Parathyroid adenoma (tissue), 2 donors: ENCODE results near the gene PSMB1.

Experiments
- H2AFZ ChIP-seq: fragments of 300-600 bp; sonication (generic); one replicate; pipeline ENCODE4 v1.7.0; 2017; ENCODE audit warnings: antibody characterized with exemption, mild to moderate bottlenecking
- H3K27ac ChIP-seq: fragments of 300-600 bp; sonication (generic); one replicate; pipeline ENCODE4 v1.7.0; 2017
- H3K27me3 ChIP-seq: fragments of 300-600 bp; sonication (generic); one replicate; pipeline ENCODE4 v1.7.0; 2017; ENCODE audit warnings: low read length; ENCODE audit not compliant: control insufficient read depth, insufficient read depth
- H3K36me3 ChIP-seq: fragments of 300-600 bp; sonication (generic); one replicate; pipeline ENCODE4 v1.7.0; 2017; ENCODE audit warnings: low read length; ENCODE audit not compliant: control insufficient read depth, insufficient read depth
- H3K4me1 ChIP-seq: fragments of 300-600 bp; sonication (generic); one replicate; pipeline ENCODE4 v1.7.0; 2017; ENCODE audit warnings: control low read depth
- H3K4me2 ChIP-seq: fragments of 300-600 bp; sonication (generic); one replicate; pipeline ENCODE4 v1.7.0; 2017; ENCODE audit warnings: low read length
- H3K4me3 ChIP-seq: fragments of 300-600 bp; sonication (generic); one replicate; pipeline ENCODE4 v1.7.0; 2017; ENCODE audit warnings: low read depth, low read length
- H3K79me2 ChIP-seq: fragments of 300-600 bp; sonication (generic); one replicate; pipeline ENCODE4 v1.7.0; 2017; ENCODE audit warnings: control low read depth
- H3K9ac ChIP-seq: fragments of 300-600 bp; sonication (generic); one replicate; pipeline ENCODE4 v1.7.0; 2017; ENCODE audit warnings: mild to moderate bottlenecking
- H3K9me3 ChIP-seq: fragments of 300-600 bp; sonication (generic); one replicate; pipeline ENCODE4 v1.7.0; 2017; ENCODE audit warnings: low read length; ENCODE audit not compliant: control insufficient read depth
- TF ChIP-seq, protein P1 (sequence below): fragments of 300-600 bp; sonication (generic); IDR thresholded peaks from one replicate; pipeline ENCODE4 v1.7.0; 2017; ENCODE audit warnings: antibody characterized with exemption, mild to moderate bottlenecking
- donor health status: primary hyperparathyroidism.

Gene PSMB1

DNA sequence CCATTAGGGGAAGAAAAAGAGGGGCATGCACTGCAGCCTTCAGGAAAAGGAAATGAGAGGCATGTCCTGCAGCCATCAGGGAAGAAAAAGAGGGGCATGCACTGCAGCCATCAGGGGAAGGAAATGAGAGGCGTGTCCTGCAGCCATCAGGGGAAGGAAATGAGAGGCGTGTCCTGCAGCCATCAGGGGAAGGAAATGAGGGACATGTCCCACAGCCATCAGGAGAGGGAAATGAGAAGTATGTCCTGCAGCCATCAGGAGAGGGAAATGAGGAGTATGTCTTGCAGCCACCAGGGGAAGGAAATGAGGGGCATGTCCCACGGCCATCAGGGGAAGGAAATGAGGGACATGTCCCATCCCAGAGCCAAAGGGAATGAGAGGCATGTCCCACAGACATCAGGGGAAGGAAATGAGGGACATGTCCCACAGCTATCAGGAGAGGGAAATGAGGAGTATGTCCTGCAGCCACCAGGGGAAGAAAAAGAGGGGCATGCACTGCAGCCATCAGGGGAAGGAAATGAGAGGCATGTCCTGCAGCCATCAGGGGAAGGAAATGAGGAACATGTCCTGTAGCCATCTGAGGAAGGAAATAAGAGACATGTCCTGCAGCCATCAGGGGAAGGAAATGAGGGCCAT lies 52.0 kb downstream of the PSMB1 start:
- no peak overlapping the region for H3K4me2 ChIP-seq
- H3K4me1 ChIP-seq: peaks cover 6% of the 10 kb centered on the region
- TF ChIP-seq, protein P1, sequence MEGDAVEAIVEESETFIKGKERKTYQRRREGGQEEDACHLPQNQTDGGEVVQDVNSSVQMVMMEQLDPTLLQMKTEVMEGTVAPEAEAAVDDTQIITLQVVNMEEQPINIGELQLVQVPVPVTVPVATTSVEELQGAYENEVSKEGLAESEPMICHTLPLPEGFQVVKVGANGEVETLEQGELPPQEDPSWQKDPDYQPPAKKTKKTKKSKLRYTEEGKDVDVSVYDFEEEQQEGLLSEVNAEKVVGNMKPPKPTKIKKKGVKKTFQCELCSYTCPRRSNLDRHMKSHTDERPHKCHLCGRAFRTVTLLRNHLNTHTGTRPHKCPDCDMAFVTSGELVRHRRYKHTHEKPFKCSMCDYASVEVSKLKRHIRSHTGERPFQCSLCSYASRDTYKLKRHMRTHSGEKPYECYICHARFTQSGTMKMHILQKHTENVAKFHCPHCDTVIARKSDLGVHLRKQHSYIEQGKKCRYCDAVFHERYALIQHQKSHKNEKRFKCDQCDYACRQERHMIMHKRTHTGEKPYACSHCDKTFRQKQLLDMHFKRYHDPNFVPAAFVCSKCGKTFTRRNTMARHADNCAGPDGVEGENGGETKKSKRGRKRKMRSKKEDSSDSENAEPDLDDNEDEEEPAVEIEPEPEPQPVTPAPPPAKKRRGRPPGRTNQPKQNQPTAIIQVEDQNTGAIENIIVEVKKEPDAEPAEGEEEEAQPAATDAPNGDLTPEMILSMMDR: no peak
- no peaks in the 10 kb centered on the region for H3K36me3 ChIP-seq
- no peaks in the 10 kb centered on the region for H3K79me2 ChIP-seq
- no peaks in the 10 kb centered on the region for H3K9me3 ChIP-seq
- H3K4me3 ChIP-seq: no peak overlapping the region
- H3K27ac ChIP-seq: no peak overlapping the region
- no peak overlapping the region for H3K9ac ChIP-seq
- no peak overlapping the region for H2AFZ ChIP-seq
- H3K27me3 ChIP-seq: no peaks in the 10 kb centered on the region

DNA sequence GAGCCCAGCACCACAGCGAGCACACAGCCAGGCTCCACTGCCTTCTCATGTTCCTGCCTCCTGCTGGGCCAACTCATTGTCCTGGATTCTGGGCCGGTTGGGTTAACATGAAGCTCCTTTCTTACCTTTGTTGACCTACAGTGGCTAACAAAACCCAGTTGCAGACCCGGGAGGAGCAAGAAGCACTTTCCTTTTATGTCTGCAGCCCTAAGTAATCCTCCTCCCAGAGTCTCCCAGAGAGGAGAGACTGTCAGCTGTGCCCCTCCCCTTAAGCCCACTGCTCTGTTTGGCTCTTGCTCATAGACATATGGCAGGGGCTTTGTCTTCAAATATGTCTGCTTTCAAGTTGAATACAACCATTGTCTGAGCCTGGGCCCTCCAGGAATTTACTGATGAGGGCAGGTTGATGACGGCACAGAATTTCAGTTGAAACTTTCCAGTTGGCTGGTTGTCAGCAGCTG lies 55.2 kb downstream of the PSMB1 start:
- Histone ChIP-seq H3K79me2 (no peaks in the 10 kb centered on the region), H3K27ac (no peak overlapping the region), H3K9ac (no peak overlapping the region), H3K4me3 (no peak overlapping the region), H3K4me1 (peaks cover 6% of the 10 kb centered on the region), H3K4me2 (no peak overlapping the region), H2AFZ (peak overlapping the region; percentile 79), H3K27me3 (no peaks in the 10 kb centered on the region), H3K9me3 (no peaks in the 10 kb centered on the region), H3K36me3 (no peaks in the 10 kb centered on the region)
- TF ChIP-seq, protein P1: no peak

DNA sequence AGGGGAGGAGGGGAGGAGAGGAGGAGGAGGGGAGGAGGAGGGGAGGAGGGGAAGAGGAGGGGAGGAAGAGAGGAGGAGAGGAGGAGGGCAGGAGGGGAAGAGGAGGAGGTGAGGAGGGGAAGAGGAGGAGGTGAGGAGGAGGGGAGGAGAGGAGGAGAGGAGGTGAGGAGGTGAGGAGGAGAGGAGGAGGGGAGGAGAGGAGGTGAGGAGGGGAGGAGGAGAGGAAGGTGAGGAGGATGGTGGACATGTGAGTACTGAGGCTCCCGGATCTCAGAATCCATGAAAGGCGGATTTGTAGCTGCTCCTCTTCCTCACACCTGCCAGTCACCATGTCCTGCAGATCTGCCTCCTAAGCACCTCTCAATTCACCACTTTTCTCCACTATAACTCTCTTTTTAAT lies 59.8 kb downstream of the PSMB1 start:
- no peaks in the 10 kb centered on the region for H3K36me3 ChIP-seq
- no peaks in the 10 kb centered on the region for H3K9me3 ChIP-seq
- TF ChIP-seq, protein P1: no peak
- H3K27me3 ChIP-seq: no peaks in the 10 kb centered on the region
- H2AFZ ChIP-seq: no peak overlapping the region
- H3K9ac ChIP-seq: no peak overlapping the region
- peaks cover 6% of the 10 kb centered on the region for H3K4me1 ChIP-seq
- H3K27ac ChIP-seq: no peak overlapping the region
- H3K4me2 ChIP-seq: no peak overlapping the region
- H3K4me3 ChIP-seq: no peak overlapping the region
- no peaks in the 10 kb centered on the region for H3K79me2 ChIP-seq

DNA sequence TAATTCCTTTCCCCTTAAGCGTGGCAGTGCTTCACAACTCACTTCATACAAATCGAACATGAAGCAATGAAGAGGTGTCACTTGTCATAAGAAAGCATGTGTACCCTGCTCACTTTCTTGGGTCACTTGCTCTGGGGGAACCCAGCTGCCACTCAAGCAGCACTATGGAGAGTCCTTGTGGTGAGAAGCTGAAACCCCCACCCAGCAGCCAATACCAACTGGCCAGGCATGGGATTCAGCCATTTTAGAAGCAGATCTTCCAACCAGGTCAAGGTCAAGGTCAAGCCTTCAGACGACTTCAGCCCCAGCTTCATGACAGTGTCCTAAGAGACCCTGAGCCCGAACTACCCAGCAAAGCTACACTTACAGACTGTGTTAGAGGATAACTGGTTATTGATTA lies 62.8 kb downstream of the PSMB1 start:
- Histone ChIP-seq H3K9ac (no peak overlapping the region), H2AFZ (no peak overlapping the region), H3K27ac (no peak overlapping the region), H3K27me3 (no peaks in the 10 kb centered on the region), H3K9me3 (no peaks in the 10 kb centered on the region), H3K4me2 (no peak overlapping the region), H3K79me2 (no peaks in the 10 kb centered on the region), H3K4me3 (no peak overlapping the region), H3K4me1 (no peaks in the 10 kb centered on the region), H3K36me3 (no peaks in the 10 kb centered on the region)
- TF ChIP-seq, protein P1: no peak

DNA sequence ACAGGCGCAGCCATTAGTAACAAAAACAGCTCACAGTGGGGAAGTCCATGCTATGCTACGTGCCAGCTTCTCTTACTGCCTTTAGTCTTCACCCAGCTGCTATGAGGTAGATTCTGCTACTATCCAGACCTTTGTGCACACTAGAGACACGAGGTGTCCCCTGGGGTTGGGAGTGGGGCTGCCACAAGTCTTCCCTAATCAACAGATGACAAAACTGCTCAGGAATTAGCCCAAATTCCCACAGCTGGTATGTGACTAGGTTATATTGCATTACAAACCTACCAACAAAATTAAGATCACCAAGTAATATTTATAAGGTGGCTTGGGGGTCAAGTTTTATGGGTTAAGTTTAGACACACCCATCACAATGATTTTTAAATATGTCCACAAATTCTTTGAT lies 63.3 kb downstream of the PSMB1 start:
- no peak overlapping the region for H3K4me3 ChIP-seq
- TF ChIP-seq, protein P1: no peak

More for the DNA sequence above, 63.3 kb downstream of the PSMB1 start:
- no peaks in the 10 kb centered on the region for H3K4me1 ChIP-seq
- H3K9ac ChIP-seq: no peak overlapping the region
- no peaks in the 10 kb centered on the region for H3K36me3 ChIP-seq
- H2AFZ ChIP-seq: no peak overlapping the region
- H3K9me3 ChIP-seq: no peaks in the 10 kb centered on the region
- H3K27ac ChIP-seq: no peak overlapping the region
- no peaks in the 10 kb centered on the region for H3K27me3 ChIP-seq
- no peaks in the 10 kb centered on the region for H3K79me2 ChIP-seq
- no peak overlapping the region for H3K4me2 ChIP-seq
